ENCODE results near the gene MYL12A. TPM values are rescaled to one million over a fixed set of nuclear protein-coding genes. Genes with fewer than 3 reads are reported as not detected.

The MYL12A gene
- total and polyA plus RNA-seq, 2 of the 4 experiments (the other 2 are of a cell fraction), result 549 to 580 TPM

- no peaks in the 10 kb centered on the region for H4K20me1 ChIP-seq (ENCODE audit: insufficient read depth, low read length)
- no peak overlapping the region for H2AK5ac ChIP-seq (ENCODE audit: low read depth, low read length)
- ChIA-PET CTCF (interaction anchor here (0.7 kb wide), 1 partner anchor 258 kb away, joined by 5 read pairs; no protein-coding TSS in a partner anchor), POLR2A (ENCODE audit: unreplicated experiment) (no interaction called here)
- H3K79me1 ChIP-seq (ENCODE audit: low read depth in 1 of 2, low read length in 2 of 2), result no peaks in the 10 kb centered on the region
- intact Hi-C loops (cut with micrococcal nuclease) (no loop called here), dilution Hi-C loops (cut with HindIII; ENCODE audit: low sequenced_read_pairs, unreplicated experiment) (no loop called here), in situ Hi-C loops (cut with MboI; ENCODE audit: low sequenced_read_pairs) (no loop called here)
- no peak overlapping the region for H4K8ac ChIP-seq (ENCODE audit: low read depth in 2 of 2, low read length in 2 of 2)
- H3K9ac ChIP-seq (ENCODE audit: low read depth, low read length), result no peak overlapping the region
- H3K27me3 ChIP-seq (ENCODE audit: control insufficient read depth, insufficient read depth, low read length), result no peaks in the 10 kb centered on the region; the same call in 1 of the 2 replicates
- no CpG with 5 or more reads among the region's 5 CpGs for WGBS, 2 experiments (ENCODE audit: extremely low coverage in 2 of 2, insufficient read length in 1 of 2)
- ATAC-seq (ENCODE audit: low read depth) (no peak), DNase-seq (no peak)
- H2BK120ac ChIP-seq (ENCODE audit: low read depth, low read length), result no peak overlapping the region
- TF ChIP-seq RAD21 (IDR thresholded peaks at IDR 0.05; ENCODE audit: low read length) (no peak), BHLHE40 (IDR thresholded peaks at IDR 0.05; ENCODE audit: low read depth, low read length) (no peak), FOS (IDR thresholded peaks at IDR 0.05; ENCODE audit: low read depth, low read length) (no peak), NFE2L2 (IDR thresholded peaks at IDR 0.05; ENCODE audit: low read depth, low read length) (no peak), ELK1 (IDR thresholded peaks at IDR 0.05; ENCODE audit: borderline replicate concordance, low read depth, low read length) (no peak), SMC3 (IDR thresholded peaks at IDR 0.05; ENCODE audit: low read depth, low read length) (no peak), CEBPB (IDR thresholded peaks at IDR 0.05; ENCODE audit: low read depth, low read length) (no peak), USF2 (IDR thresholded peaks at IDR 0.05; ENCODE audit: low read depth, low read length) (no peak)
- no peak overlapping the region for H3K23ac ChIP-seq (ENCODE audit: low read depth, low read length)
- no TSS peak for BruUV-seq (replicated peaks)
- H3K27ac ChIP-seq (ENCODE audit: insufficient read depth, low read length), result no peak overlapping the region
- no peak overlapping the region for H3K14ac ChIP-seq (replicated peaks; ENCODE audit: low read depth, low read length)
- H3K9me1 ChIP-seq (ENCODE audit: insufficient read depth, low read length), result no peaks in the 10 kb centered on the region
- no peaks in the 10 kb centered on the region for H3K4me1 ChIP-seq (ENCODE audit: control insufficient read depth, insufficient read depth, low read length)
- no peak overlapping the region for H3K4me2 ChIP-seq (ENCODE audit: low read depth, low read length)
- H4K5ac ChIP-seq (ENCODE audit: low read depth, low read length), result no peak overlapping the region
- H3K9me3 ChIP-seq (ENCODE audit: control insufficient read depth, insufficient read depth, low read length), result no peaks in the 10 kb centered on the region
- H4K91ac ChIP-seq (ENCODE audit: insufficient read depth, low read depth, low read length), result no peak overlapping the region
- H3K36me3 ChIP-seq (ENCODE audit: control insufficient read depth, insufficient read depth, low read length), result no peaks in the 10 kb centered on the region
- no peak overlapping the region for H3K56ac ChIP-seq (ENCODE audit: extremely low read depth, insufficient read depth, low read length)
- H2AK9ac ChIP-seq (replicated peaks; ENCODE audit: low read depth, low read length, poor library complexity), result no peak overlapping the region
- no peak overlapping the region for H3K4me3 ChIP-seq (ENCODE audit: insufficient read depth, low read depth, low read length)
- no peak overlapping the region for H2BK15ac ChIP-seq (ENCODE audit: low read depth, low read length)
- no peak overlapping the region for H2BK5ac ChIP-seq (ENCODE audit: low read depth, low read length, poor library complexity, severe bottlenecking)
- H3K4ac ChIP-seq (ENCODE audit: low read depth, low read length), result no peak overlapping the region
- H3K18ac ChIP-seq (ENCODE audit: low read depth, low read length), result no peak overlapping the region
- H2AFZ ChIP-seq (replicated peaks; ENCODE audit: low read length, poor library complexity), result no peak overlapping the region
- H2BK20ac ChIP-seq (ENCODE audit: low read depth, low read length), result no peak overlapping the region
Observed at GRCh38 chr18:3234457-3234856, 13.1 kb upstream of the MYL12A start.

Data from IMR-90 (cell line).